Fibroblast of upper back skin (primary cell): ENCODE results near the gene PTGIS.

Experiments
- DNase-seq: peaks from one replicate; pipeline ENCODE4 v3.0.0-alpha.2; 2013

The PTGIS gene

GRCh38 chr20:49595346-49595745, 27.4 kb upstream of the PTGIS start:
- no peak for DNase-seq

GRCh38 chr20:49594931-49595315, 27.0 kb upstream of the PTGIS start:
- no peak for DNase-seq

- DNase-seq = peak; percentile 74
These were observed 26.4 kb upstream of the PTGIS start for GRCh38 chr20:49594143-49594930.

GRCh38 chr20:49593466-49594142, 25.7 kb upstream of the PTGIS start:
- no peak for DNase-seq

- DNase-seq = no peak
These were observed 24.2 kb upstream of the PTGIS start for GRCh38 chr20:49592120-49592519.

GRCh38 chr20:49591217-49591865, 23.4 kb upstream of the PTGIS start:
- DNase-seq = no peak

GRCh38 chr20:49590163-49591017, 22.5 kb upstream of the PTGIS start:
- DNase-seq = no peak

GRCh38 chr20:49589747-49590146, 21.8 kb upstream of the PTGIS start:
- no peak for DNase-seq

- peak; percentile 65 for DNase-seq
These were observed 19.2 kb upstream of the PTGIS start for GRCh38 chr20:49587111-49587570.

- no peak for DNase-seq
These were observed 17.8 kb upstream of the PTGIS start for GRCh38 chr20:49585585-49586245.

GRCh38 chr20:49584418-49585382, 16.8 kb upstream of the PTGIS start:
- no peak for DNase-seq

GRCh38 chr20:49583669-49584417, 15.9 kb upstream of the PTGIS start:
- peak; percentile 70 for DNase-seq

GRCh38 chr20:49583343-49583668, 15.4 kb upstream of the PTGIS start:
- DNase-seq = no peak

GRCh38 chr20:49582413-49583334, 14.7 kb upstream of the PTGIS start:
- DNase-seq = no peak

- no peak for DNase-seq
These were observed 13.5 kb upstream of the PTGIS start for GRCh38 chr20:49581482-49581881.

GRCh38 chr20:49580813-49581174, 12.9 kb upstream of the PTGIS start:
- DNase-seq = no peak

GRCh38 chr20:49579874-49580812, 12.2 kb upstream of the PTGIS start:
- peak; percentile 85 for DNase-seq

GRCh38 chr20:49579195-49579594, 11.3 kb upstream of the PTGIS start:
- no peak for DNase-seq
